ENCODE results near the gene RECK.

Gene RECK

DNA sequence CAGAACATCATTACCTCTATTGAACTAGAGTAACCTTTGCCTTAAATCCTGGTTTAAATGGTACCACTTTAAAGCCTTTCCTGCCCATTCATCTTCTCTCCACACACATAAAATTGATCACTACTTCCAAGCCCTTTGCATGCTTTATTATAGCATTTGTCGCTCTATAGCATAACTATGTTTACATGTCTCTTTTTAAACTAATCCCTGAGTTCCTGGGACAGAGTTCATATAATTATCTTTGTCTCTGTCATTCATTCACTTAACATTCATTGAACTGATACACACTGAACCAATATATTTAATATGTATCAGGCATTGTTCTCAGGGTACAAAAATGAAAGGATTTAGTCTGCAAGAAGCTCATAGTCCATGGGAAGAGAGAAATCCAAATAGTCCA lies 37.3 kb downstream of the RECK start:
- no peak for TF ChIP-seq FOXP2 (optimal IDR thresholded peaks at IDR 0.05; ENCODE audit: borderline replicate concordance, extremely low read depth, extremely low read length, insufficient read depth)
- no peak for TF ChIP-seq TAF1 (IDR thresholded peaks at IDR 0.05; ENCODE audit: borderline replicate concordance, insufficient read depth, low read length)
- TF ChIP-seq, protein P1, sequence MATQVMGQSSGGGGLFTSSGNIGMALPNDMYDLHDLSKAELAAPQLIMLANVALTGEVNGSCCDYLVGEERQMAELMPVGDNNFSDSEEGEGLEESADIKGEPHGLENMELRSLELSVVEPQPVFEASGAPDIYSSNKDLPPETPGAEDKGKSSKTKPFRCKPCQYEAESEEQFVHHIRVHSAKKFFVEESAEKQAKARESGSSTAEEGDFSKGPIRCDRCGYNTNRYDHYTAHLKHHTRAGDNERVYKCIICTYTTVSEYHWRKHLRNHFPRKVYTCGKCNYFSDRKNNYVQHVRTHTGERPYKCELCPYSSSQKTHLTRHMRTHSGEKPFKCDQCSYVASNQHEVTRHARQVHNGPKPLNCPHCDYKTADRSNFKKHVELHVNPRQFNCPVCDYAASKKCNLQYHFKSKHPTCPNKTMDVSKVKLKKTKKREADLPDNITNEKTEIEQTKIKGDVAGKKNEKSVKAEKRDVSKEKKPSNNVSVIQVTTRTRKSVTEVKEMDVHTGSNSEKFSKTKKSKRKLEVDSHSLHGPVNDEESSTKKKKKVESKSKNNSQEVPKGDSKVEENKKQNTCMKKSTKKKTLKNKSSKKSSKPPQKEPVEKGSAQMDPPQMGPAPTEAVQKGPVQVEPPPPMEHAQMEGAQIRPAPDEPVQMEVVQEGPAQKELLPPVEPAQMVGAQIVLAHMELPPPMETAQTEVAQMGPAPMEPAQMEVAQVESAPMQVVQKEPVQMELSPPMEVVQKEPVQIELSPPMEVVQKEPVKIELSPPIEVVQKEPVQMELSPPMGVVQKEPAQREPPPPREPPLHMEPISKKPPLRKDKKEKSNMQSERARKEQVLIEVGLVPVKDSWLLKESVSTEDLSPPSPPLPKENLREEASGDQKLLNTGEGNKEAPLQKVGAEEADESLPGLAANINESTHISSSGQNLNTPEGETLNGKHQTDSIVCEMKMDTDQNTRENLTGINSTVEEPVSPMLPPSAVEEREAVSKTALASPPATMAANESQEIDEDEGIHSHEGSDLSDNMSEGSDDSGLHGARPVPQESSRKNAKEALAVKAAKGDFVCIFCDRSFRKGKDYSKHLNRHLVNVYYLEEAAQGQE (IDR thresholded peaks at IDR 0.05; ENCODE audit: insufficient read depth in 1 of 2, low read depth in 2 of 2, low read length in 2 of 2), result no peak
- no peak for TF ChIP-seq POLR2AphosphoS5 (IDR thresholded peaks at IDR 0.05; ENCODE audit: low read depth, low read length)
- no peak for TF ChIP-seq SIN3A (IDR thresholded peaks at IDR 0.05; ENCODE audit: borderline replicate concordance, insufficient read depth, low read length)

DNA sequence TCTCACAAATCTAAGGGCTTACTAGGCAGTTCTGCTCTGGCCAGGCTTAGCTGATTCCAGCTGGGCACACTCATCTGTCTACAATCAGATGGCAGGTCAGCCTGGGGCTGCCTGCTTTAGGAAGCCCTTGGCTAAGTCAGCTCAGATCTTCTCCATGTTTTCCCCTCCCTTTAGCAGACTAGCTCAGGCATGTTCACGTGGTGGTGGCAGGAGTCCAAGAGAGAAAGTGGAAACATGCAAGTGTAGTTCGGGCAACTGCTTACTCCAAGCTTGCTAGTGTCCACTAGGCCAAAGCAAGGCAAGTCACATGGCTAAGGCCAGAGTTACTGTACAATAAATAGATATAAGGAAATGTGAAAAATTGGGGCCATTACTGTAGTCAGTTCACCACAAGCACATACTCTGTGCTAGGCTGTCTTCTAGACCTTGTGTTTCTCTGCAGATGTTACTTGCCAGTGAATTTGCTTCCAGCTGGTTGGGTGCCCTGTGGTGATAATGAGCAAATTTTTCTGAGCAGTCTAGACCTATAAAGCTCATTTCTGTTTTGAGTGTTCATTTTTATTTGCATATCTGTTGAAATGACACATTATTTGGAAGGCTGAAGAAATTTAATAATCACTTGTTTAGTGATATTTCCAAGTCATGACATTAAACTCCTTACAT lies 38.3 kb downstream of the RECK start:
- TF ChIP-seq SIN3A (IDR thresholded peaks at IDR 0.05; ENCODE audit: borderline replicate concordance, insufficient read depth, low read length) (no peak), FOXP2 (optimal IDR thresholded peaks at IDR 0.05; ENCODE audit: borderline replicate concordance, extremely low read depth, extremely low read length, insufficient read depth) (no peak), TAF1 (IDR thresholded peaks at IDR 0.05; ENCODE audit: borderline replicate concordance, insufficient read depth, low read length) (no peak), POLR2AphosphoS5 (IDR thresholded peaks at IDR 0.05; ENCODE audit: low read depth, low read length) (no peak)
- TF ChIP-seq, protein P1 (IDR thresholded peaks at IDR 0.05; ENCODE audit: insufficient read depth in 1 of 2, low read depth in 2 of 2, low read length in 2 of 2), result no peak

DNA sequence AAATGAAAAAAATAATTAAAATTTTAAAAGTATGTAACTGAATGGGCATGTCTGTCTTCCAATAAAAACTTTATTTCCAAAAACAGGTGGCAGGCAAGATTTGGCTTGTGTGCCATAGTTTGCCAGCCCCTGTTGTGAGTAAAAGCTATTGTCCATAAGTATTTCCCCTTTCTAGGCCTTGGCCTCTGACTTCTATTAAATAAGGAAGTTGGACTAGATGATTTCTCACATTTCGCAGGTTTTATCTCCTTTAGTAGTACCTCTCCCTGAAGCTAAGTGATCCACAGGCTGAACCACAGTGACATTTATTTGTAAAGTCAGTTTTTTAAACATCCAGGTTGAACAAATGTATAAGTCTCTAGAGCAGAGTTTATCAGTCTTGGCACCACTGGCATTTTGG lies 41.3 kb downstream of the RECK start:
- TF ChIP-seq POLR2AphosphoS5 (IDR thresholded peaks at IDR 0.05; ENCODE audit: low read depth, low read length) (no peak), FOXP2 (optimal IDR thresholded peaks at IDR 0.05; ENCODE audit: borderline replicate concordance, extremely low read depth, extremely low read length, insufficient read depth) (no peak), SIN3A (IDR thresholded peaks at IDR 0.05; ENCODE audit: borderline replicate concordance, insufficient read depth, low read length) (no peak), TAF1 (IDR thresholded peaks at IDR 0.05; ENCODE audit: borderline replicate concordance, insufficient read depth, low read length) (no peak)
- TF ChIP-seq, protein P1 (IDR thresholded peaks at IDR 0.05; ENCODE audit: insufficient read depth in 1 of 2, low read depth in 2 of 2, low read length in 2 of 2), result no peak

DNA sequence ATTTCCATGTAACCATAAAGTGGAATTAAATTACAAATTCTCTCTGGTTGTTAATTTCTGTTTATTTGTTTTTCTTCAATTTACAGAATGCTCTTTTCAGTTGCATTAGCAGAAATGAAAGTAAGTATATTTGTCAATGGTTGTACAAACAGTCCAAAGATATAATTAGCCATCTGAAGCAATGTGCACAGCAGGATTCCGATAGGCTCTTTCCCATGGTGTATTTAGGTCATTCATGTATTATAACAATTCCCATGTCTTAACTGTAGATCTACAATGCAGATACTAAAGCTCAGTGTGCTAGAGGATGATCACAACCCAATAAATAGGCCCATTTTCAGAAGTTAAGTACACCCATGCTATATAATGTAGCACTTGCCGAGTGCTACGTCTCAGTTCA lies 43.8 kb downstream of the RECK start:
- TF ChIP-seq SIN3A (IDR thresholded peaks at IDR 0.05; ENCODE audit: borderline replicate concordance, insufficient read depth, low read length) (no peak), FOXP2 (optimal IDR thresholded peaks at IDR 0.05; ENCODE audit: borderline replicate concordance, extremely low read depth, extremely low read length, insufficient read depth) (no peak), POLR2AphosphoS5 (IDR thresholded peaks at IDR 0.05; ENCODE audit: low read depth, low read length) (no peak), TAF1 (IDR thresholded peaks at IDR 0.05; ENCODE audit: borderline replicate concordance, insufficient read depth, low read length) (no peak)
- TF ChIP-seq, protein P1 (IDR thresholded peaks at IDR 0.05; ENCODE audit: insufficient read depth in 1 of 2, low read depth in 2 of 2, low read length in 2 of 2), result no peak

Measured in PFSK-1 (cell line).